C4-2B (cell line): ENCODE results near the gene SLC2A4RG.

ENCODE experiments used
- H3K27ac ChIP-seq: fragments of 450-650 bp; 2 replicates; pipeline ENCODE4 v1.5.1; 2017
- CTCF ChIP-seq: fragments of 450-650 bp; conservative IDR thresholded peaks from 2 replicates; pipeline ENCODE4 v1.5.1; 2017; ENCODE audit warnings: mild to moderate bottlenecking
- ZFX ChIP-seq: fragments of 450-650 bp; IDR thresholded peaks from 2 replicates; pipeline ENCODE4 v1.6.1; 2017

Gene SLC2A4RG

DNA sequence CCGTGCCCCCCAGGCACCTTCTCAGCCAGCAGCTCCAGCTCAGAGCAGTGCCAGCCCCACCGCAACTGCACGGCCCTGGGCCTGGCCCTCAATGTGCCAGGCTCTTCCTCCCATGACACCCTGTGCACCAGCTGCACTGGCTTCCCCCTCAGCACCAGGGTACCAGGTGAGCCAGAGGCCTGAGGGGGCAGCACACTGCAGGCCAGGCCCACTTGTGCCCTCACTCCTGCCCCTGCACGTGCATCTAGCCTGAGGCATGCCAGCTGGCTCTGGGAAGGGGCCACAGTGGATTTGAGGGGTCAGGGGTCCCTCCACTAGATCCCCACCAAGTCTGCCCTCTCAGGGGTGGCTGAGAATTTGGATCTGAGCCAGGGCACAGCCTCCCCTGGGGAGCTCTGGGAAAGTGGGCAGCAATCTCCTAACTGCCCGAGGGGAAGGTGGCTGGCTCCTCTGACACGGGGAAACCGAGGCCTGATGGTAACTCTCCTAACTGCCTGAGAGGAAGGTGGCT is 42.2 kb upstream of the SLC2A4RG start:
- TF ChIP-seq ZFX (no peak), CTCF (no peak)
- H3K27ac ChIP-seq = no peak overlapping the region

DNA sequence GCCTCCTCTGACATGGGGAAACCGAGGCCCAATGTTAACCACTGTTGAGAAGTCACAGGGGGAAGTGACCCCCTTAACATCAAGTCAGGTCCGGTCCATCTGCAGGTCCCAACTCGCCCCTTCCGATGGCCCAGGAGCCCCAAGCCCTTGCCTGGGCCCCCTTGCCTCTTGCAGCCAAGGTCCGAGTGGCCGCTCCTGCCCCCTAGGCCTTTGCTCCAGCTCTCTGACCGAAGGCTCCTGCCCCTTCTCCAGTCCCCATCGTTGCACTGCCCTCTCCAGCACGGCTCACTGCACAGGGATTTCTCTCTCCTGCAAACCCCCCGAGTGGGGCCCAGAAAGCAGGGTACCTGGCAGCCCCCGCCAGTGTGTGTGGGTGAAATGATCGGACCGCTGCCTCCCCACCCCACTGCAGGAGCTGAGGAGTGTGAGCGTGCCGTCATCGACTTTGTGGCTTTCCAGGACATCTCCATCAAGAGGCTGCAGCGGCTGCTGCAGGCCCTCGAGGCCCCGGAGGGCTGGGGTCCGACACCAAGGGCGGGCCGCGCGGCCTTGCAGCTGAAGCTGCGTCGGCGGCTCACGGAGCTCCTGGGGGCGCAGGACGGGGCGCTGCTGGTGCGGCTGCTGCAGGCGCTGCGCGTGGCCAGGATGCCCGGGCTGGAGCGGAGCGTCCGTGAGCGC is 41.6 kb upstream of the SLC2A4RG start:
- TF ChIP-seq ZFX = no peak
- TF ChIP-seq CTCF = no peak
- H3K27ac ChIP-seq = no peak overlapping the region

- H3K27ac ChIP-seq = no peak overlapping the region
- no peak for TF ChIP-seq CTCF
- no peak for TF ChIP-seq ZFX
These were observed 40.7 kb upstream of the SLC2A4RG start for GRCh38 chr20:63698739-63699465.

GRCh38 chr20:63699466-63700198 is 39.9 kb upstream of the SLC2A4RG start:
- TF ChIP-seq ZFX (no peak), CTCF (no peak)
- H3K27ac ChIP-seq = no peak overlapping the region

DNA sequence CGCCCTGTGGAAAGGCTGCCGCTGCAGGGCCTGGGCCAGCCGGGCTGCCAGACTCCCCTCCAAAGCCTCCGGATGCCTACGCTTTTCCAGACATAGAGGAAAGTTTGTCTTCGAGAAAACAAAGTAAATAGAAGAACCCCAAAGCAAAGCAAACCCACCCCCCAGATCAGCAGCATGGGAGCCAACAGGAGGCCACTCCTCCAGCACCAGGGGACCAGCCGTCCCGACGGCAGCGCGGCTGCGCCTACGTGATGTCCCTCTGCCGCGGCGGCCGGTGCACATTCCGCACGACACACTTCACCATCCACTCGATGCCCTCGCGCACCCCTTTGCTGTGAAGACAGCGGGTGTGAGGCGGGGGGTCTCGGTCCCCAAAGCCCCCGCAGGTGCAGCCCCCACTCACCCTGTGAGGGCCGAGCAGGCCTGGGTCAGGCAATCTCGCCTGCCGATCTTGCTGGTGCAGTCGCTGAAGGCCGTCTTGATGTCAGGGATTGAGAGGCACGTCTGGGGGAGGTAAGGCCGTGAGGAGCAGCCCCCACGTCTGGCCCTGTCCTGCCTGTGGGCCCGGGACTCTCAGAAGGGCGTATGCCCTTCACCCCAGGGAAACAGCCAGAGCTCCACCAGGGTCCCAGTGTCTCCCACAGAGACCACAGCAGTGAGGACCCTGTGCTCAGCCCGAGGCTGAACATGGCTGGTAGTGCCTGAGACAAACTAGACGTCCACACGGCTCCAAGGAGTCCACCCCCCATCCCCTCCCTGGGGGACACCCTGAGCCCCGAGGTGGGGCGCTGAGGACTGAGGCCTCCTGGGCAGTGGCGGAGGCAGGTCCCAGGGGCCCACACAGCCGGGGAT is 39.2 kb upstream of the SLC2A4RG start:
- TF ChIP-seq CTCF (no peak), ZFX (no peak)
- no peak overlapping the region for H3K27ac ChIP-seq

DNA sequence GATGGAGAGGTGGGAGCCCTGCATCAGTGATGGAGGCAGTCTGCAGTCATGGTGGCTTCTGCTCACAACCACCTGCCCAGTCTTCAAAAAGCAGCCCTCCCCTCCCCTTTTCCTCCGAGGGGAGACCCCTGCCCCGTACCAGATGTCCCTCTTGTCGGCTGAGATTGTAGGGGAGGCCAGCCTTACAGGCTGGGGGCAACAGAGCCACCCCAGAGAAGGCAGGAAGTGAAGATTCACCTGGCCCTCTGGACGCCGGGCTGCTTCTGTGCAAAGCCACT is 38.6 kb upstream of the SLC2A4RG start:
- TF ChIP-seq CTCF (no peak), ZFX (no peak)
- H3K27ac ChIP-seq = no peak overlapping the region
